K562 (cell line): ENCODE measurements around the gene CD276. TPM values are rescaled to one million over a fixed set of nuclear protein-coding genes. Genes with fewer than 3 reads are reported as not detected.

ENCODE experiments used
- ATAC-seq: fragments of 200-7000 bp; cut with Tn5 transposase; 3 replicates; pipeline ENCODE4 v1.9.1; 2020; ENCODE audit warnings: moderate library complexity
- BruUV-seq: library from RNA; stranded (reverse); fragments of 400-500 nt; replicated peaks from 2 replicates; lab custom pipeline; 2021; lab: Mats Ljungman, UMichigan
- CTCF ChIA-PET: fragments of 300-600 bp; formaldehyde crosslinking; extraction: SDS; loops from one replicate; lab custom pipeline; 2021; ENCODE audit warnings: low intra/inter-chr PET ratio; lab: Yijun Ruan, JAX
- POLR2A ChIA-PET: fragments of 300-600, 350-650 bp; sonication (Branson Sonifier 250); formaldehyde crosslinking; extraction: SDS; loops from one replicate; lab custom pipeline; 2021; ENCODE audit warnings: antibody characterized with exemption, inconsistent platforms; lab: Yijun Ruan, JAX
- DNase-seq, 4 experiments: peaks; one replicate each; pipeline versions ENCODE4 v3.0.0 to v3.0.0-alpha.2; 2011 to 2018; ENCODE audit warnings: low spot score in 3 of 4, mixed read lengths in 3 of 4; ENCODE audit errors: extremely low read depth in 1 of 4
- FAIRE-seq: peaks from 2 replicates; lab custom pipeline; 2011; peaks lifted over from hg19 to GRCh38; lab: Jason Lieb, UNC
- H2AFZ ChIP-seq: 2 replicates; pipeline ENCODE4 v1.6.0; 2011; ENCODE audit warnings: low read depth, low read length, control low read depth, inconsistent platforms
- H3K27ac ChIP-seq: fragments of 200-600 bp; 3 replicates; pipeline ENCODE4 v1.8.0; 2011; ENCODE audit warnings: low read depth, mild to moderate bottlenecking, control low read depth, inconsistent platforms, low read length, moderate library complexity, mixed read lengths; ENCODE audit errors: extremely low read depth
- H3K27me3 ChIP-seq, 2 experiments: fragments of 300-600 bp in 1 of 2; 2 replicates in 1 of 2; 3 replicates in 1 of 2; pipeline versions ENCODE4 v1.6.0 to v1.8.0; 2011; ENCODE audit warnings: inconsistent platforms in 2 of 2, low read length in 2 of 2, mild to moderate bottlenecking in 1 of 2, mixed read lengths in 1 of 2, moderate library complexity in 1 of 2; ENCODE audit not compliant: control insufficient read depth in 2 of 2, insufficient read depth in 2 of 2
- H3K36me3 ChIP-seq: fragments of 300-600 bp; 3 replicates; pipeline ENCODE4 v1.8.0; 2011; ENCODE audit warnings: mild to moderate bottlenecking, low read length, inconsistent platforms; ENCODE audit not compliant: control insufficient read depth, insufficient read depth
- H3K4me1 ChIP-seq, 2 experiments: fragments of 200-600 bp in 1 of 2; replicated peaks in 1 of 2; 2 replicates in 1 of 2; 3 replicates in 1 of 2; pipeline versions ENCODE4 v1.5.1 to v1.8.0; 2011; ENCODE audit warnings: inconsistent platforms in 2 of 2, low read length in 2 of 2, mild to moderate bottlenecking in 1 of 2, mixed read lengths in 1 of 2, moderate library complexity in 1 of 2; ENCODE audit not compliant: control insufficient read depth in 2 of 2, insufficient read depth in 2 of 2
- H3K4me2 ChIP-seq: 2 replicates; pipeline ENCODE4 v1.6.1; 2011; ENCODE audit warnings: low read length, control low read depth, inconsistent platforms, mixed read lengths; ENCODE audit not compliant: insufficient read depth
- H3K4me3 ChIP-seq: fragments of 200-600 bp; sonication (generic), shearing (Covaris generic); 2 replicates; pipeline ENCODE4 v1.5.1; 2016; ENCODE audit warnings: control low read depth, inconsistent platforms
- H3K79me2 ChIP-seq: fragments of 200-600 bp; 3 replicates; pipeline ENCODE4 v1.8.0; 2011; ENCODE audit warnings: low read length, inconsistent platforms; ENCODE audit not compliant: control insufficient read depth, insufficient read depth
- H3K9ac ChIP-seq, 2 experiments: 2 replicates each; pipeline versions ENCODE4 v1.6.0 to v1.6.1; 2011; ENCODE audit warnings: low read depth in 2 of 2, low read length in 2 of 2, control low read depth in 1 of 2, inconsistent platforms in 1 of 2, mild to moderate bottlenecking in 1 of 2, mixed read lengths in 1 of 2; ENCODE audit not compliant: insufficient read depth in 1 of 2
- H3K9me1 ChIP-seq: one replicate; pipeline ENCODE4 v1.6.0; 2011; ENCODE audit warnings: inconsistent platforms, mild to moderate bottlenecking, low read length, moderate library complexity; ENCODE audit not compliant: control insufficient read depth, insufficient read depth
- H3K9me3 ChIP-seq: replicated peaks from 2 replicates; pipeline ENCODE4 v1.5.1; 2011; ENCODE audit warnings: low read depth, low read length, inconsistent platforms; ENCODE audit not compliant: control insufficient read depth, insufficient read depth
- H4K20me1 ChIP-seq: replicated peaks from 2 replicates; pipeline ENCODE4 v1.6.1; 2011; ENCODE audit warnings: low read length, inconsistent platforms, mixed read lengths; ENCODE audit not compliant: control insufficient read depth, insufficient read depth
- ATF6 ChIP-seq: sonication (generic); formaldehyde crosslinking; IDR thresholded peaks from 2 replicates; pipeline ENCODE4 v1.4.0; 2020; ENCODE audit warnings: mild to moderate bottlenecking, missing genetic modification reagents
- BDP1 ChIP-seq: IDR thresholded peaks from 3 replicates; pipeline ENCODE4 v1.6.1; 2011; ENCODE audit not compliant: insufficient read length, insufficient read depth
- CBFB ChIP-seq: sonication (generic); formaldehyde crosslinking; IDR thresholded peaks from 2 replicates; pipeline ENCODE4 v1.4.0; 2020; ENCODE audit warnings: mild to moderate bottlenecking, missing genetic modification reagents
- DIDO1 ChIP-seq: fragments of 450-650 bp; IDR thresholded peaks from 2 replicates; pipeline ENCODE4 v1.6.1; 2016; ENCODE audit warnings: low read depth, missing biosample characterization, missing genetic modification characterization
- FOXA3 ChIP-seq, 2 experiments: fragments of 450-650 bp in 1 of 2; sonication (generic) in 1 of 2; formaldehyde crosslinking; IDR thresholded peaks in 1 of 2; conservative IDR thresholded peaks in 1 of 2; 2 replicates each; pipeline versions ENCODE4 v1.4.0 to v1.8.0; 2020 to 2022; ENCODE audit warnings: mild to moderate bottlenecking in 2 of 2, missing genetic modification reagents in 1 of 2
- FUS ChIP-seq: fragments of 200-400 bp; formaldehyde crosslinking; optimal IDR thresholded peaks from 2 replicates; pipeline ENCODE3; 2017; ENCODE audit warnings: low read depth, low read length
- GTF2B ChIP-seq: IDR thresholded peaks from 2 replicates; pipeline ENCODE4 v1.6.1; 2011; ENCODE audit not compliant: insufficient read length; ENCODE audit errors: extremely low read depth
- L3MBTL2 ChIP-seq: fragments of 450-650 bp; IDR thresholded peaks from 2 replicates; pipeline ENCODE4 v1.6.1; 2016; ENCODE audit warnings: mild to moderate bottlenecking, moderate library complexity
- LARP7 ChIP-seq: fragments of 450-650 bp; IDR thresholded peaks from 2 replicates; pipeline ENCODE4 v1.6.1; 2016
- NFE2 ChIP-seq: IDR thresholded peaks from 2 replicates; pipeline ENCODE4 v1.6.1; 2014; ENCODE audit warnings: antibody characterized with exemption, low read depth
- RBFOX2 ChIP-seq: fragments of 200-400 bp; formaldehyde crosslinking; IDR thresholded peaks from 2 replicates; pipeline ENCODE4 v1.6.1; 2017; ENCODE audit warnings: low read depth, mild to moderate bottlenecking, low read length, moderate library complexity
- SAFB ChIP-seq: fragments of 200-400 bp; formaldehyde crosslinking; IDR thresholded peaks from 2 replicates; pipeline ENCODE4 v1.6.1; 2017; ENCODE audit warnings: low read depth, low read length, borderline replicate concordance
- SRSF1 ChIP-seq: fragments of 200-400 bp; formaldehyde crosslinking; IDR thresholded peaks from 2 replicates; pipeline ENCODE4 v1.6.1; 2017; ENCODE audit warnings: mild to moderate bottlenecking, low read depth, low read length, moderate library complexity
- TEAD2 ChIP-seq: fragments of 450-650 bp; IDR thresholded peaks from 2 replicates; pipeline ENCODE4 v1.6.1; 2016; ENCODE audit warnings: missing genetic modification characterization, control low read depth, missing compliant biosample characterization
- XRCC4 ChIP-seq: IDR thresholded peaks from one replicate; pipeline ENCODE4 v1.6.1; 2011; ENCODE audit not compliant: insufficient read depth, insufficient read length; ENCODE audit errors: extremely low read depth
- ZFX ChIP-seq: sonication (generic); formaldehyde crosslinking; IDR thresholded peaks from 2 replicates; pipeline ENCODE4 v1.8.0; 2022; ENCODE audit warnings: mild to moderate bottlenecking, missing genetic modification reagents, moderate library complexity
- ZNF124 ChIP-seq: sonication (generic); formaldehyde crosslinking; IDR thresholded peaks from 2 replicates; pipeline ENCODE4 v1.8.1; 2022; ENCODE audit warnings: missing genetic modification reagents
- ZNF197 ChIP-seq: fragments of 200-800 bp; sonication (Bioruptor generic); IDR thresholded peaks from 2 replicates; pipeline ENCODE4 v1.6.1; 2016; ENCODE audit warnings: low read depth, missing genetic modification characterization, missing compliant biosample characterization
- ZSCAN32 ChIP-seq: fragments of 450-650 bp; formaldehyde crosslinking; IDR thresholded peaks from 2 replicates; pipeline ENCODE4 v1.4.0; 2020; ENCODE audit warnings: mild to moderate bottlenecking, moderate library complexity
- ZZZ3 ChIP-seq: fragments of 450-650 bp; IDR thresholded peaks from 2 replicates; pipeline ENCODE4 v1.6.1; 2016; ENCODE audit warnings: antibody characterized with exemption, mild to moderate bottlenecking, moderate library complexity
- WGBS: fragments of 100-300 bp; shearing (Covaris generic); methylation state at CpG from one replicate; pipeline ENCODE4 v1.1.6; 2016; ENCODE audit warnings: low coverage, mixed read lengths; ENCODE audit not compliant: insufficient coverage; ENCODE audit errors: missing lambda C conversion rate; 5-methylcytosine and 5-hydroxymethylcytosine counted together
- in situ Hi-C: fragments of 300-500 bp; cut with MboI; formaldehyde crosslinking; loops from 4 replicates; pipeline ENCODE4 v1.15.0; 2018; ENCODE audit warnings: inconsistent platforms, mixed read lengths
- intact Hi-C: fragments of 100-400 bp; cut with micrococcal nuclease; formaldehyde crosslinking; loops from 2 replicates; pipeline ENCODE4 v1.14.2; 2022
- polyA plus RNA-seq, 8 experiments: library from polyadenylated mRNA; depleted of rRNA in 4 of 8; stranded (reverse) in 5 of 8; unstranded in 3 of 8; fragments of >200 nt; fragmentation: Nextera tagmentation in 2 of 8; fragmentation: Illumina TruSeq in 1 of 8; extraction: Ambion mirVana in 2 of 8; extraction: Trizol in 1 of 8; gene quantifications; 2 replicates each; pipeline versions ENCODE4 v1.2.1 to v1.2.3, GENCODE V29; 2011 to 2014; ENCODE audit warnings: inconsistent platforms in 1 of 8, missing spikeins in 1 of 8
- total RNA-seq, 7 experiments: library from RNA; depleted of rRNA in 6 of 7; stranded (reverse); fragments of >200 nt in 6 of 7; fragmentation: Illumina TruSeq in 2 of 7; extraction: Trizol in 2 of 7; gene quantifications; 2 replicates each; pipeline versions ENCODE4 v1.2.1 to v1.2.3, GENCODE V29; 2011 to 2021; ENCODE audit warnings: low replicate concordance in 1 of 7

Gene CD276
- total and polyA plus RNA-seq, 9 of the 15 experiments (the other 6 are each of a cell fraction or from before 2014, with no cell fraction given), result 0.11 to 3.6 (median 2.3) TPM

- peaks cover 0 to 5% of the 10 kb centered on the region in 2 experiments; a peak in 1 of 5 replicates for H3K4me1 ChIP-seq
- no peaks in the 10 kb centered on the region for H3K36me3 ChIP-seq
- ChIA-PET POLR2A (interaction anchor here (0.6 kb wide), 1 partner anchor 342 kb away, joined by 3 read pairs; no protein-coding TSS in a partner anchor), CTCF (no interaction called here)
- no peak overlapping the region for H3K4me3 ChIP-seq
- ATAC-seq (no peak), DNase-seq (no peak), FAIRE-seq (no peak)
- in situ Hi-C loops (loop anchor here (5.0 kb wide), 1 partner anchor 397 kb away; no protein-coding TSS in a partner anchor), intact Hi-C loops (no loop called here)
- no TSS peak for BruUV-seq
- no peak overlapping the region for H3K4me2 ChIP-seq
- no peak overlapping the region for H2AFZ ChIP-seq
- TF ChIP-seq SAFB (no peak), LARP7 (no peak), L3MBTL2 (no peak), XRCC4 (no peak), BDP1 (no peak), DIDO1 (tag) (no peak), FOXA3 (CRISPR knock-in tag; conservative IDR thresholded peaks at IDR 0.05 in 1 of 2, IDR thresholded peaks at IDR 0.05 in 1 of 2) (no peak), ZNF124 (CRISPR knock-in tag) (no peak), ZZZ3 (no peak), ATF6 (CRISPR knock-in tag) (no peak), SRSF1 (no peak), GTF2B (no peak), TEAD2 (tag) (no peak), RBFOX2 (no peak), ZNF197 (CRISPR knock-in tag) (no peak), CBFB (CRISPR knock-in tag) (no peak), NFE2 (no peak), FUS (no peak), ZFX (no peak), ZSCAN32 (CRISPR knock-in tag) (no peak)
- H3K79me2 ChIP-seq, result no peaks in the 10 kb centered on the region
- no peak overlapping the region for H3K27ac ChIP-seq
- H4K20me1 ChIP-seq, result peaks cover 2% of the 10 kb centered on the region; the same call in 1 of the 2 replicates
- peaks cover 0 to 21% of the 10 kb centered on the region in 2 experiments; a peak in 3 of 5 replicates for H3K27me3 ChIP-seq
- H3K9me3 ChIP-seq, result no peaks in the 10 kb centered on the region
- no peaks in the 10 kb centered on the region for H3K9me1 ChIP-seq
- WGBS, result 5% methylated on average over 5 of the region's 5 CpGs
- H3K9ac ChIP-seq, result no peak overlapping the region
Observed at GRCh38 chr15:73694419-73694818, 10.2 kb downstream of the CD276 start.
